ENCODE data around the gene RHOBTB3.
A peak's percentile ranks its signal among the peaks of the same experiment; 100 is the strongest.

RHOBTB3 gene

GRCh38 chr5:95770830-95771708, 39.9 kb downstream of the RHOBTB3 start:
- no peak for DNase-seq

- DNase-seq = no peak
Measured at GRCh38 chr5:95771892-95772291, 40.8 kb downstream of the RHOBTB3 start.

- DNase-seq = no peak
Measured at GRCh38 chr5:95773335-95774059, 42.4 kb downstream of the RHOBTB3 start.

- DNase-seq = no peak
Measured at GRCh38 chr5:95777441-95777840, 46.3 kb downstream of the RHOBTB3 start.

GRCh38 chr5:95778713-95779436, 47.7 kb downstream of the RHOBTB3 start:
- no peak for DNase-seq

GRCh38 chr5:95779611-95780010, 48.5 kb downstream of the RHOBTB3 start:
- no peak for DNase-seq

- no peak for DNase-seq
Measured at GRCh38 chr5:95780597-95780996, 49.5 kb downstream of the RHOBTB3 start.

- DNase-seq = peak; percentile 67
Measured at GRCh38 chr5:95781101-95781583, 50.0 kb downstream of the RHOBTB3 start.

- no peak for DNase-seq
Measured at GRCh38 chr5:95782181-95782580, 51.0 kb downstream of the RHOBTB3 start.

- DNase-seq = no peak
Measured at GRCh38 chr5:95783661-95784060, 52.5 kb downstream of the RHOBTB3 start.

GRCh38 chr5:95784514-95785302, 53.6 kb downstream of the RHOBTB3 start:
- DNase-seq = no peak

GRCh38 chr5:95786821-95787418, 55.8 kb downstream of the RHOBTB3 start:
- DNase-seq = no peak

GRCh38 chr5:95788493-95788892, 57.4 kb downstream of the RHOBTB3 start:
- no peak for DNase-seq

- no peak for DNase-seq
Measured at GRCh38 chr5:95791751-95792150, 60.6 kb downstream of the RHOBTB3 start.

- no peak for DNase-seq
Measured at GRCh38 chr5:95794070-95794516, 63.0 kb downstream of the RHOBTB3 start.

GRCh38 chr5:95797301-95797700, 66.2 kb downstream of the RHOBTB3 start:
- DNase-seq = no peak

- DNase-seq = no peak
Measured at GRCh38 chr5:95798048-95798447, 66.9 kb downstream of the RHOBTB3 start.

- DNase-seq = no peak
Measured at GRCh38 chr5:95798545-95798944, 67.4 kb downstream of the RHOBTB3 start.

GRCh38 chr5:95799191-95799835, 68.2 kb downstream of the RHOBTB3 start:
- no peak for DNase-seq

- DNase-seq = no peak
Measured at GRCh38 chr5:95800553-95800952, 69.4 kb downstream of the RHOBTB3 start.

- DNase-seq = no peak
Measured at GRCh38 chr5:95801532-95801931, 70.4 kb downstream of the RHOBTB3 start.

Measured in stimulated activated naive CD4-positive, alpha-beta T cell treated with Interleukin-2 at 50 U/mL for 16 hours (primary cell).